Ishikawa (cell line): ENCODE data around the gene HIVEP2.

Source experiments
- CEBPB ChIP-seq: IDR thresholded peaks from 2 replicates; pipeline ENCODE4 v1.6.1; 2012
- CREB1 ChIP-seq: IDR thresholded peaks from 2 replicates; pipeline ENCODE4 v1.6.1; 2012; ENCODE audit warnings: low read depth
- EGR1 ChIP-seq: IDR thresholded peaks from 2 replicates; pipeline ENCODE4 v1.6.1; 2012
- EP300 ChIP-seq: IDR thresholded peaks from 2 replicates; pipeline ENCODE4 v1.6.1; 2012; ENCODE audit warnings: borderline replicate concordance
- FOXM1 ChIP-seq: IDR thresholded peaks from 2 replicates; pipeline ENCODE4 v1.6.1; 2012; ENCODE audit warnings: low read depth, borderline replicate concordance
- RAD21 ChIP-seq: IDR thresholded peaks from 2 replicates; pipeline ENCODE4 v1.6.1; 2012; ENCODE audit warnings: low read depth
- TCF12 ChIP-seq: IDR thresholded peaks from 2 replicates; pipeline ENCODE4 v1.6.1; 2012; ENCODE audit warnings: low read depth
- TEAD4 ChIP-seq: IDR thresholded peaks from 2 replicates; pipeline ENCODE4 v1.6.1; 2012
- YY1 ChIP-seq: IDR thresholded peaks from 2 replicates; pipeline ENCODE4 v1.6.1; 2012; ENCODE audit warnings: low read depth
- ZBTB7A ChIP-seq: IDR thresholded peaks from 2 replicates; pipeline ENCODE4 v1.6.1; 2012; ENCODE audit warnings: low read depth
- TF ChIP-seq, protein P1 (sequence below): IDR thresholded peaks from 2 replicates; pipeline ENCODE4 v1.6.1; 2012; ENCODE audit warnings: low read depth, mild to moderate bottlenecking

DNA sequence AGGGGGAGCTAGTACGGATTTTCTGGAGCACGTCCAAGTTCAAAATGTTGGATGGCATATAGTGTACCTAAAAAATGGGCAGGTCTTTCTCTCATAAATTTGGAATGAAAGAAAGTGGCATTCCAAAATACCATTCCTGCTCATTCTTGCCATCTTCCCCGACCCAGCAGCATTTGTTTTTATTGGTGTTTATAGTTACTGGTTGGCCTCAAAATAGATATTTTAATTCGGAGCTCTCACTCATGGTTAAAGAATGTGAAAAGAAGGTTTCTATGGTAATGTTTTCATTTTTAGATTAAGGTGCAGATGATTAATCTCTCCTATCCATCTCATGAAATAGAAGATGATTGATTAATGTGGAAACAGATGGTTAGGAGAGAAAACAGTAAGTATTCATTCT, 204.5 kb downstream of the HIVEP2 start:
- TF ChIP-seq EP300 (no peak), CEBPB (no peak), RAD21 (no peak), YY1 (no peak), CREB1 (no peak), TEAD4 (no peak), FOXM1 (no peak), EGR1 (no peak), ZBTB7A (no peak), TCF12 (no peak)
- TF ChIP-seq, protein P1, sequence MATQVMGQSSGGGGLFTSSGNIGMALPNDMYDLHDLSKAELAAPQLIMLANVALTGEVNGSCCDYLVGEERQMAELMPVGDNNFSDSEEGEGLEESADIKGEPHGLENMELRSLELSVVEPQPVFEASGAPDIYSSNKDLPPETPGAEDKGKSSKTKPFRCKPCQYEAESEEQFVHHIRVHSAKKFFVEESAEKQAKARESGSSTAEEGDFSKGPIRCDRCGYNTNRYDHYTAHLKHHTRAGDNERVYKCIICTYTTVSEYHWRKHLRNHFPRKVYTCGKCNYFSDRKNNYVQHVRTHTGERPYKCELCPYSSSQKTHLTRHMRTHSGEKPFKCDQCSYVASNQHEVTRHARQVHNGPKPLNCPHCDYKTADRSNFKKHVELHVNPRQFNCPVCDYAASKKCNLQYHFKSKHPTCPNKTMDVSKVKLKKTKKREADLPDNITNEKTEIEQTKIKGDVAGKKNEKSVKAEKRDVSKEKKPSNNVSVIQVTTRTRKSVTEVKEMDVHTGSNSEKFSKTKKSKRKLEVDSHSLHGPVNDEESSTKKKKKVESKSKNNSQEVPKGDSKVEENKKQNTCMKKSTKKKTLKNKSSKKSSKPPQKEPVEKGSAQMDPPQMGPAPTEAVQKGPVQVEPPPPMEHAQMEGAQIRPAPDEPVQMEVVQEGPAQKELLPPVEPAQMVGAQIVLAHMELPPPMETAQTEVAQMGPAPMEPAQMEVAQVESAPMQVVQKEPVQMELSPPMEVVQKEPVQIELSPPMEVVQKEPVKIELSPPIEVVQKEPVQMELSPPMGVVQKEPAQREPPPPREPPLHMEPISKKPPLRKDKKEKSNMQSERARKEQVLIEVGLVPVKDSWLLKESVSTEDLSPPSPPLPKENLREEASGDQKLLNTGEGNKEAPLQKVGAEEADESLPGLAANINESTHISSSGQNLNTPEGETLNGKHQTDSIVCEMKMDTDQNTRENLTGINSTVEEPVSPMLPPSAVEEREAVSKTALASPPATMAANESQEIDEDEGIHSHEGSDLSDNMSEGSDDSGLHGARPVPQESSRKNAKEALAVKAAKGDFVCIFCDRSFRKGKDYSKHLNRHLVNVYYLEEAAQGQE: no peak
